NCI-H524 treated with DMSO at 0.1 percent for 48 hours (cell line): ENCODE measurements around the gene ADGRE1.

Experiments used
- DNase-seq: peaks from one replicate; lab custom pipeline; 2025; lab: John Stamatoyannopoulos, UW

Gene ADGRE1

GRCh38 chr19:6955082-6955481 is 67.7 kb downstream of the ADGRE1 start:
- DNase-seq, result no peak

- DNase-seq, result no peak
These were observed 69.2 kb downstream of the ADGRE1 start for GRCh38 chr19:6956573-6956972.

- no peak for DNase-seq
These were observed 71.4 kb downstream of the ADGRE1 start for GRCh38 chr19:6958791-6959190.

GRCh38 chr19:6963244-6963852 is 76.0 kb downstream of the ADGRE1 start:
- no peak for DNase-seq

- DNase-seq, result no peak
These were observed 76.6 kb downstream of the ADGRE1 start for GRCh38 chr19:6963937-6964336.

- DNase-seq, result no peak
These were observed 80.6 kb downstream of the ADGRE1 start for GRCh38 chr19:6967967-6968366.

GRCh38 chr19:6969490-6969889 is 82.1 kb downstream of the ADGRE1 start:
- no peak for DNase-seq

- DNase-seq, result no peak
These were observed 82.6 kb downstream of the ADGRE1 start for GRCh38 chr19:6970021-6970420.

GRCh38 chr19:6970443-6970842 is 83.1 kb downstream of the ADGRE1 start:
- DNase-seq, result no peak

- no peak for DNase-seq
These were observed 84.0 kb downstream of the ADGRE1 start for GRCh38 chr19:6971366-6971765.

- no peak for DNase-seq
These were observed 88.8 kb downstream of the ADGRE1 start for GRCh38 chr19:6976197-6976596.

- no peak for DNase-seq
These were observed 92.0 kb downstream of the ADGRE1 start for GRCh38 chr19:6979399-6979798.

GRCh38 chr19:6983448-6983847 is 96.1 kb downstream of the ADGRE1 start:
- DNase-seq, result no peak

GRCh38 chr19:6987850-6988249 is 100.5 kb downstream of the ADGRE1 start:
- DNase-seq, result no peak

GRCh38 chr19:6988257-6988656 is 100.9 kb downstream of the ADGRE1 start:
- no peak for DNase-seq
